ENCODE results near the gene ASRGL1. TPM values are rescaled to one million over a fixed set of nuclear protein-coding genes. Genes with fewer than 3 reads are reported as not detected.

The ASRGL1 gene
- total and polyA plus RNA-seq, 2 of the 13 experiments (the other 11 are each of a cell fraction or from before 2014, with no cell fraction given), result 50.8 to 97.5 TPM

DNA sequence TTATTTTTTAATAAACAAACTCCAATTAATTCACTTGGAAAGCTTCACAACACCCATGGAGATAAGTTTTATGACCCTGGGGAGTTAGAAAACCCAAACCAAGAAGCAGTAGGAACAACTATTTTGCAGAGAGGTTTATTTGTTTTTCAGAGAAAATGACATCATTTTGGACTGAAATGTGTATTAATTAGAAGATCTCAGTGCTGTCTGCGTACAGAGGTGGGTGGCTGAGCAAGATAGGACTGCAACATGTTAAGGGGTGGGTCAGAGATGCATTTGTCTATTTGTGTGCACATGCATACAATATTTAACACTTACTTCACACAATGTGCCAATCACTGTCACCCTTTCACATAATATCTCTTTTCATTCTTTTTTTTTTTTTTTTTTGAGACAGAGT is 82.7 kb downstream of the ASRGL1 start:
- DNase-seq (ENCODE audit: low spot score) (no peak), ATAC-seq (no peak), FAIRE-seq (no peak)
- in situ Hi-C loops (cut with HindIII; ENCODE audit: extremely low pct_ligation_motif_present, low pct_unique_long_range_greater_than_20kb) (loop anchor here (5.0 kb wide), 1 partner anchor 132 kb away; no protein-coding TSS in a partner anchor), intact Hi-C loops (cut with micrococcal nuclease; ENCODE audit: unreplicated experiment) (no loop called here)
- Histone ChIP-seq H3K4me1 (ENCODE audit: insufficient read depth, low read length) (peaks cover 36% of the 10 kb centered on the region), H3K27me3 (ENCODE audit: control insufficient read depth in 1 of 2, insufficient read depth in 2 of 2, low read length in 2 of 2) (peaks cover 0 to 17% of the 10 kb centered on the region in 2 experiments; a peak in 2 of 5 replicates), H3K9ac (ENCODE audit: insufficient read depth, low read depth, low read length) (no peak overlapping the region), H3K36me3 (replicated peaks in 1 of 2; ENCODE audit: control insufficient read depth in 1 of 2, insufficient read depth in 2 of 2, low read length in 2 of 2) (no peaks in the 10 kb centered on the region), H3K79me2 (ENCODE audit: insufficient read depth, low read length) (no peaks in the 10 kb centered on the region), H2AFZ (ENCODE audit: low read length) (no peak overlapping the region), H4K20me1 (ENCODE audit: insufficient read depth, low read length) (no peaks in the 10 kb centered on the region), H3K4me3 (replicated peaks in 1 of 3; ENCODE audit: insufficient read depth in 1 of 3, low read depth in 2 of 3, low read length in 3 of 3) (no peak overlapping the region), H3K9me3 (ENCODE audit: low read length) (no peaks in the 10 kb centered on the region), H3K27ac (ENCODE audit: extremely low read length, insufficient read depth, low read length) (no peak overlapping the region), H3K4me2 (ENCODE audit: low read depth, low read length) (no peak overlapping the region)
- 4% methylated on average over 1 of the region's 1 CpG for WGBS (ENCODE audit: low lambda C conversion rate)
- TF ChIP-seq, protein P1, sequence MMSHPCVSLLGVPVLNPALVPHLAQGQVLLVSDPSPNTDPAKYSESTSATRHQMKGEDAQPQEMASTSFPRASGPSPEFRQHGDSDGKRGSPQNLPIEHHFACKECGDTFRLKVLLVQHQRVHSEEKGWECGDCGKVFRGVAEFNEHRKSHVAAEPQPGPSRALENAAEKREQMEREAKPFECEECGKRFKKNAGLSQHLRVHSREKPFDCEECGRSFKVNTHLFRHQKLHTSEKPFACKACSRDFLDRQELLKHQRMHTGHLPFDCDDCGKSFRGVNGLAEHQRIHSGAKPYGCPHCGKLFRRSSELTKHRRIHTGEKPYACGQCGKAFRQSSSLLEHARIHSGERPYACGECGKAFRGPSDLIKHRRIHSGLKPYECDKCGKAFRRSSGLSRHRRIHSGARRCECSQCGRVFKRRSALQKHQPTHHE (CRISPR knock-in tag; IDR thresholded peaks at IDR 0.05; ENCODE audit: borderline replicate concordance), result no peak
- TF ChIP-seq NFIC (IDR thresholded peaks at IDR 0.05; ENCODE audit: low read length) (no peak), ATF7 (IDR thresholded peaks at IDR 0.05) (no peak), ATF7 (CRISPR knock-in tag; IDR thresholded peaks at IDR 0.05) (no peak), HOXD1 (CRISPR knock-in tag; IDR thresholded peaks at IDR 0.05) (no peak), ZNF558 (CRISPR knock-in tag; IDR thresholded peaks at IDR 0.05; ENCODE audit: borderline replicate concordance) (no peak), ZZZ3 (CRISPR knock-in tag; IDR thresholded peaks at IDR 0.05; ENCODE audit: borderline replicate concordance) (no peak), JARID2 (CRISPR knock-in tag; IDR thresholded peaks at IDR 0.05; ENCODE audit: insufficient replicate concordance) (no peak)
- TF ChIP-seq, protein P2, sequence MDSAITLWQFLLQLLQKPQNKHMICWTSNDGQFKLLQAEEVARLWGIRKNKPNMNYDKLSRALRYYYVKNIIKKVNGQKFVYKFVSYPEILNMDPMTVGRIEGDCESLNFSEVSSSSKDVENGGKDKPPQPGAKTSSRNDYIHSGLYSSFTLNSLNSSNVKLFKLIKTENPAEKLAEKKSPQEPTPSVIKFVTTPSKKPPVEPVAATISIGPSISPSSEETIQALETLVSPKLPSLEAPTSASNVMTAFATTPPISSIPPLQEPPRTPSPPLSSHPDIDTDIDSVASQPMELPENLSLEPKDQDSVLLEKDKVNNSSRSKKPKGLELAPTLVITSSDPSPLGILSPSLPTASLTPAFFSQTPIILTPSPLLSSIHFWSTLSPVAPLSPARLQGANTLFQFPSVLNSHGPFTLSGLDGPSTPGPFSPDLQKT (CRISPR knock-in tag; IDR thresholded peaks at IDR 0.05; ENCODE audit: borderline replicate concordance), result no peak
- TF ChIP-seq, protein P3, sequence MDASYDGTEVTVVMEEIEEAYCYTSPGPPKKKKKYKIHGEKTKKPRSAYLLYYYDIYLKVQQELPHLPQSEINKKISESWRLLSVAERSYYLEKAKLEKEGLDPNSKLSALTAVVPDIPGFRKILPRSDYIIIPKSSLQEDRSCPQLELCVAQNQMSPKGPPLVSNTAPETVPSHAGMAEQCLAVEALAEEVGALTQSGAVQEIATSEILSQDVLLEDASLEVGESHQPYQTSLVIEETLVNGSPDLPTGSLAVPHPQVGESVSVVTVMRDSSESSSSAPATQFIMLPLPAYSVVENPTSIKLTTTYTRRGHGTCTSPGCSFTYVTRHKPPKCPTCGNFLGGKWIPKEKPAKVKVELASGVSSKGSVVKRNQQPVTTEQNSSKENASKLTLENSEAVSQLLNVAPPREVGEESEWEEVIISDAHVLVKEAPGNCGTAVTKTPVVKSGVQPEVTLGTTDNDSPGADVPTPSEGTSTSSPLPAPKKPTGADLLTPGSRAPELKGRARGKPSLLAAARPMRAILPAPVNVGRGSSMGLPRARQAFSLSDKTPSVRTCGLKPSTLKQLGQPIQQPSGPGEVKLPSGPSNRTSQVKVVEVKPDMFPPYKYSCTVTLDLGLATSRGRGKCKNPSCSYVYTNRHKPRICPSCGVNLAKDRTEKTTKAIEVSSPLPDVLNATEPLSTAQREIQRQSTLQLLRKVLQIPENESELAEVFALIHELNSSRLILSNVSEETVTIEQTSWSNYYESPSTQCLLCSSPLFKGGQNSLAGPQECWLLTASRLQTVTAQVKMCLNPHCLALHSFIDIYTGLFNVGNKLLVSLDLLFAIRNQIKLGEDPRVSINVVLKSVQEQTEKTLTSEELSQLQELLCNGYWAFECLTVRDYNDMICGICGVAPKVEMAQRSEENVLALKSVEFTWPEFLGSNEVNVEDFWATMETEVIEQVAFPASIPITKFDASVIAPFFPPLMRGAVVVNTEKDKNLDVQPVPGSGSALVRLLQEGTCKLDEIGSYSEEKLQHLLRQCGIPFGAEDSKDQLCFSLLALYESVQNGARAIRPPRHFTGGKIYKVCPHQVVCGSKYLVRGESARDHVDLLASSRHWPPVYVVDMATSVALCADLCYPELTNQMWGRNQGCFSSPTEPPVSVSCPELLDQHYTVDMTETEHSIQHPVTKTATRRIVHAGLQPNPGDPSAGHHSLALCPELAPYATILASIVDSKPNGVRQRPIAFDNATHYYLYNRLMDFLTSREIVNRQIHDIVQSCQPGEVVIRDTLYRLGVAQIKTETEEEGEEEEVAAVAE (CRISPR knock-in tag; IDR thresholded peaks at IDR 0.05; ENCODE audit: borderline replicate concordance), result no peak
- POLR2A ChIA-PET, result no interaction called here
- CTCF ChIA-PET (ENCODE audit: low intra/inter-chr PET ratio, low total read pairs), result no interaction called here
- no TSS peak for BruUV-seq (replicated peaks)

Data from HepG2 (cell line).